GM20431 (cell line): ENCODE data around the gene ORAI3.

Experiments used
- in situ Hi-C: fragments of 300-500 bp; cut with MseI, MboI; formaldehyde crosslinking; loops from one replicate; pipeline ENCODE4 v1.15.0; 2020; ENCODE audit warnings: low sequenced_read_pairs; ENCODE audit not compliant: unreplicated experiment

The ORAI3 gene

GRCh38 chr16:30965436-30965835 lies 16.6 kb downstream of the ORAI3 start:
- in situ Hi-C loops, result no loop called here

- in situ Hi-C loops, result no loop called here
These were observed 17.3 kb downstream of the ORAI3 start for GRCh38 chr16:30966033-30966619.

- in situ Hi-C loops, result no loop called here
These were observed 18.9 kb downstream of the ORAI3 start for GRCh38 chr16:30967795-30968194.

DNA sequence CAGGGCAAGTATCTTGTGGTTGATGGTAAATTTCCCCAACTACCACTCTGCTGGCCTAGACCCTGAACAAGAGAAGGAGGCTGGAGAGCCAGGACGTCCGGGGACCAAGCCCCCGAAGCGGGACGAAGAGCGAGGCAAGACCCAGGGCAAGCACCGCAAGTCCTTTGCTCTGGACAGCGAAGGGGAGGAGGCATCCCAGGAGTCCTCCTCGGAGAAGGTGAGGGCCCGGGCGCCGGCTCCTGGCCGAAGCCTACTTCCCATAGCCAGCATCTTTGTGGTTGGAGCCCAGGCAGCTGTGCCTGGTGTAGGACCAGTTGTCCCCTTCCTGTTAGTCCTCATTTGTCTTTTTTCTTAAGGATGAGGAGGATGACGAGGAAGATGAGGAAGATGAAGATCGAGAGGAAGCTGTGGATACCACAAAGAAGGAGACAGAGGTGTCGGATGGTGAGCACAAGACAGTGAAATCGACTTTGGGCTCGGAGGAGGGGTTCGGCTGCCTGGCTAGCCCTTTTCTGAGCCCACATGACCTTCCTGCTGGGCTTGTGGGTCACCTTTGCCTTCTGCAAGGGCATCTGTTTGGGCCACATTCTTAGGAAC lies 20.5 kb downstream of the ORAI3 start:
- in situ Hi-C loops, result no loop called here

- in situ Hi-C loops, result no loop called here
These were observed 22.4 kb downstream of the ORAI3 start for GRCh38 chr16:30971298-30971697.

- in situ Hi-C loops, result no loop called here
These were observed 24.0 kb downstream of the ORAI3 start for GRCh38 chr16:30972872-30973271.

DNA sequence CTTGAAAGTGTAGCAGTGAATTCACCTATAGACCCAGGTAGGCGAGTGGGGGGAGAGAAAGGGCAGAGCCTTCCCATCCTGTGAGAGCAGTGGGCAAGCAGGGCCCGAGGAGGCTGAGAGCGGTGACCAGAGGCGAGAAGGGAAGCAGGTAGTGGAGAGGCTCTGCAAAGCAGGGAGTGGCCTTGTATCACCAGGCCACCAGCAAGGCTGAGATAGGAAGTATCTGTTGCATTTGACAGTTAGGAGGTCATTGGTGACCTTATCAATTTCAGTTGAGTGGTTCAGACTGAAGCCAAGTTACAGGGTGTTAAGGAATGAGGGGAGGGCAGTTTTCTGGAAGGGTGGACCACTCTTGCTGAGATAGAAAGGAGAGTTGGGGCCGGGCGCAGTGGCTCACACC lies 25.5 kb downstream of the ORAI3 start:
- in situ Hi-C loops, result no loop called here

DNA sequence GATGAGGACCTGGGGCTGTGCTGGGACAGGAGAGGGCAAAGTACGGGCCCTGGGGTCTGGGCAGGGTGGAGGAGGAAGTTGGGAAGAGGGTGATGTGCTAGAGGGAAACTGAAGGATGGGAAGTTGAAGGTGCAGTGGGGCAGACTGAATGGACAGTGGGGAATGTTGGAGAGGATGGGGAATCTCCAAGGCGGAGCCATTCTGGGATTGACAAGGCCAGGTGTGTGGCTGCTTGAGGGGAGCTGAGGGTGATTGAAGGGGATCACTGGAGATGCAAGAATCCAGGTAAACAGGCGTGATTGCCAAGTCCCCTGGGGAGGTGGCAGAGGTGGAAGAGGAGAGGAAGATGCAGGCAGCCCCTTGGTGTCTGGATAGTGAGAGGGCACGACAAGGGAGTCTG lies 27.6 kb downstream of the ORAI3 start:
- in situ Hi-C loops, result loop anchor here (25.0 kb wide), 1 partner anchor 461 kb away; the partner anchor contains the start of genes COX6A2 and ZNF843

DNA sequence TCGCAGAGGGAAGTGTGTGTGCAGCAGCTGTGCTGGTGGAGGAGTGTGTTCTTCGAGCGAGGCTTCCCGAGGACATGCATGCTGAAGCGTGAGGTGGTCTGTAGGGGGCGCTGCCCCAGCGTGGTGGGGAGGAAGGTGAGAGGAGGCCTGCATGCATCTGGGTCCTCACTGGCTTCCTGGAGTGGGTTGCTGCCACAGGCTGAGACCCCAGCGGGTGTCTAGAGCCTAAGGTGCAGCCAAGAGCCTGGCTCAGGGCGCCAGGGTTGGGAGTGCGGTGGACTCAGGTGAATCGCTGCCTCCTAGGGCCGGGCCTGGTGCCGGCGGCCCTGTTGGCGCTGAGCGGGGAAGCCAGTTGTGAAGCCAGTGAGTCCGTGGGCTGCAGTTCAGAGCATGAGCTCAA lies 28.6 kb downstream of the ORAI3 start:
- in situ Hi-C loops, result loop anchor here (25.0 kb wide), 1 partner anchor 460 kb away; the partner anchor contains the start of genes COX6A2 and ZNF843

DNA sequence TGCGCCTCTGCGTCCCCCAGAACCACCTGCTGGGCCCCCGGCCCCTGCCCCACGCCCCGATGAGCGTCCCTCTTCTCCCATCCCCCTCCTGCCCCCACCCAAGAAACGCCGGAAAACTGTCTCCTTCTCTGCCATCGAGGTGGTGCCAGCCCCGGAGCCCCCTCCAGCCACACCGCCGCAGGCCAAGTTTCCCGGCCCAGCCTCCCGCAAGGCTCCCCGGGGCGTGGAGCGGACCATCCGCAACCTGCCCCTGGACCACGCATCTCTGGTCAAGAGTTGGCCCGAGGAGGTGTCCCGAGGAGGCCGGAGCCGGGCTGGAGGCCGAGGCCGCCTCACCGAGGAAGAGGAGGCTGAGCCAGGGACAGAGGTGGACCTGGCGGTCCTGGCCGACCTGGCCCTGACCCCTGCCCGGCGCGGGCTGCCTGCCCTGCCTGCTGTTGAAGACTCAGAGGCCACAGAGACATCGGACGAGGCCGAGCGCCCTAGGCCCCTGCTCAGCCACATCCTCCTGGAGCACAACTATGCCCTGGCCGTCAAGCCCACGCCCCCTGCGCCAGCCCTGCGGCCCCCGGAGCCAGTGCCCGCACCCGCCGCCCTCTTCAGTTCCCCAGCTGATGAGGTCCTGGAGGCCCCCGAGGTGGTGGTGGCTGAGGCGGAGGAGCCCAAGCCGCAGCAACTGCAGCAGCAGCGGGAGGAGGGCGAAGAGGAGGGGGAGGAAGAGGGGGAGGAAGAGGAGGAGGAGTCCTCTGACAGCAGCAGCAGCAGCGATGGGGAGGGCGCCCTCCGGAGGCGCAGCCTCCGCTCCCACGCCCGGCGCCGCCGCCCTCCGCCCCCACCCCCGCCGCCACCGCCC lies 30.5 kb downstream of the ORAI3 start:
- in situ Hi-C loops, result loop anchor here (25.0 kb wide), 1 partner anchor 458 kb away; the partner anchor contains the start of genes COX6A2 and ZNF843

GRCh38 chr16:30980023-30980371 lies 31.1 kb downstream of the ORAI3 start:
- in situ Hi-C loops, result loop anchor here (25.0 kb wide), 1 partner anchor 457 kb away; the partner anchor contains the start of genes COX6A2 and ZNF843

- in situ Hi-C loops, result loop anchor here (25.0 kb wide), 1 partner anchor 457 kb away; the partner anchor contains the start of genes COX6A2 and ZNF843
These were observed 31.6 kb downstream of the ORAI3 start for GRCh38 chr16:30980434-30980833.

- in situ Hi-C loops, result loop anchor here (25.0 kb wide), 1 partner anchor 456 kb away; the partner anchor contains the start of genes COX6A2 and ZNF843
These were observed 32.1 kb downstream of the ORAI3 start for GRCh38 chr16:30980959-30981358.

DNA sequence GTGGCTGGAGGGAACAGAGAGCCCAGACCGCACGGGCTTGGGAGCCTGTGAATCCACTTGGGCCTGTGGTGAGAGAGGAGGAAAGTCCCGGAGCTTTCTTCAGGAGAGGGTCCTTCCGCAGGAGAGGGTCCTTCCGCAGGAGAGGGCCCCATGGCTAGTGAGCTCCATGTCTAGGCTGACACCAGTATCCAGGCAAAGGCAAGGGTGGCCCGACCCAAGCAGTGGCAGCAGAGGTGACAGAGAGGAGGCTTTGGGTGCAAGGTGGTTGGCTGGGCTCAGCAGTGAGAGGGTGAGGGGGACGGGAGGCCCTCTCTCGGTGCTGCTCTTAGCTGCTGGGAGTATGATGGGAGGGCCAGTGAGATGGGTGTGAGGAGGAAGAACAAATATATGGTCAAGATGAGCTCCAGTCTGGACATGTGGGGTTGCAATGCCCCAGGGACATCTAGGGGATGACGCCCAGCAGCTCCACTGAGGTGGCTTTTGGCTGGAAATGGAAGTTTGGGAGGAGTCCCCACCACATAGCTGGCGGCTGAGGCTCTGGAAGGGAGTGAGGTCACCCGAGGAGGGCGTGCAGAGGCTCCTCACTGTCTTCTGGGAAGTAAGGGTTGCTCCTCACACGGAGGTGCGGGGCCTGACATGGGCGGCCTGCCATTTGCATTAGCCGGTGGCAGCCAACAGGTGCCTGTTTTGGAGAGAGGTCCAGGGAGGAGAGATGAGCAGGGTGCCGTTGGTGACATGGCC lies 33.9 kb downstream of the ORAI3 start:
- in situ Hi-C loops, result loop anchor here (25.0 kb wide), 1 partner anchor 455 kb away; the partner anchor contains the start of genes COX6A2 and ZNF843

- in situ Hi-C loops, result loop anchor here (25.0 kb wide), 1 partner anchor 454 kb away; the partner anchor contains the start of genes COX6A2 and ZNF843
These were observed 34.5 kb downstream of the ORAI3 start for GRCh38 chr16:30983289-30983889.

DNA sequence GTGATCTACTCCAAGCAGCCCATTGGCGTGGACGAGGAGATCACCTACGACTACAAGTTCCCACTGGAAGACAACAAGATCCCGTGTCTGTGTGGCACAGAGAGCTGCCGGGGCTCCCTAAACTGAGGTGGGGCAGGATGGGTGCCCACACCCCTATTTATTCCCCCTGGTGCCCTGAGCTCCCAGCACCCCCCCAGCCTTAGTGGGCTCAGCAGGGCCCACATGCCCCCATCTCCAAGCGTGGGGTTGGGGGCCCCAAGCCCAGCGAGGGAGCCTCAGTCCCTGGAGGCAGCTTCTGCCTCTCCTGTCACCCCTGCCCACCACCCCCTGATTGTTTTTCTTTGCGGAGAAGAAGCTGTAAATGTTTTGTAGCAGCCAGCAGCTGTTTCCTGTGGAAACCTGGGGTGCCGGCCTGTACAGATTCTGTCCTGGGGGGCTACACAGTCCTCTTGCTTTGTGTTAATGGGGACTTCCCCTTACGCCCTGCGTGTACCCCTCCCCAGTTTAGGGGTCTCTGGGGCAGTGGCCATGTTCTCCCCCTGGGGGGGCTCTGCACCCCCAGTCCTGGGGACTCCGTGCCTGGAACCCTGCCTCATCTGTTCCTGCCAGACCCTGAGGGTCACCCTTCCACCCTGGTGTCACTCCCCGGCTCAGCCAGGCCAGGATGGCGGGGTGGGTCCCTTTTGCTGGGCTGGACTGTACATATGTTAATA lies 35.2 kb downstream of the ORAI3 start:
- in situ Hi-C loops, result loop anchor here (25.0 kb wide), 1 partner anchor 453 kb away; the partner anchor contains the start of genes COX6A2 and ZNF843

DNA sequence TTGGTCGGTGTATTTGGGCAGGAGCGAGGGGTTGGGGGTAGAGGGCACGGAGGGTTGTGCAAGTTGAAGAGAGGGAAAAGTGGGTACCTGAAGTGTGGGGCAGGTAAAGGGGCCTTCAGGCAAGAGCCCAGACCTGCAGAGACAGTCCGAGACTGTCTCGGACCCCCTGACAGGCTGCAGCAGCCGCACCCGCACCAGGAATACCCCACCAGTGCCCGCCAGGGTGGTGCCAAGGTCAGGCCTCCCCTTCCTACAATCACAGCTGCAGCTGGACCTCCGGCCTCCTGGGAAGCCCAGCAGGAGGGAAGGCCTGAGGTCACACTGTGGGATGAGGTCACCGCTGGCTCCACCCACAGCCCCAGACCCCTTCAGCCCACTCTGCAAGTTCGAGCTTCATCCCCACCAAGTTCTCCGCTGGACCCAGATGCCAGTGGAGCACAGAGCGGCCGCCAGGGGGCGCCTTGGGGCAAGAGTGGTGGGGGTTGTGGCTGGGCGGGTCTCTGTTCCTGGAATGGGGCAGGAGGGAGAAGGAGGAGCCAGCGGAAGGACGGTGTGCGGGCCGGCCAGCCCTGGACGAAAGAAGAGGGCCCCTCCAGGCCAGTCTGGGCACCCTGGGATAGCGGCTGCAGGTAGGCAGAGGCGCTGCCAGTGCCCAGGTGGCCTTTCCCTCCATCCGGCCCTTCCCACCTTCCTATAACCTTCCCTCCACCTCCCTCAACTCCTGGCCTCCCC lies 36.0 kb downstream of the ORAI3 start, which contains the start of gene HSD3B7:
Gene HSD3B7, plus strand, starts transcription at position 539 of the 732 bp plus-strand sequence. CDS start 452 bp downstream, outside the sequence.
- in situ Hi-C loops, result loop anchor here (25.0 kb wide), 1 partner anchor 452 kb away; the partner anchor contains the start of genes COX6A2 and ZNF843
